ENCODE results near the gene LMCD1. TPM values are rescaled to one million over a fixed set of nuclear protein-coding genes. Genes with fewer than 3 reads are reported as not detected.

The LMCD1 gene
- total RNA-seq, 4 donors from 2014 or later: 43.2 to 576 (median 131) TPM

- TF ChIP-seq POLR2AphosphoS5 (IDR thresholded peaks at IDR 0.05) (no peak), EP300 (IDR thresholded peaks at IDR 0.05) (no peak), CTCF (IDR thresholded peaks at IDR 0.05) (no peak), POLR2A (IDR thresholded peaks at IDR 0.05; ENCODE audit: low read depth) (no peak)
- H3K4me3 ChIP-seq: no peak overlapping the region
- no peaks in the 10 kb centered on the region for H3K36me3 ChIP-seq
- peak overlapping the region in 3 of 4 donors; percentile 40 to 66 (median 64) for H3K27ac ChIP-seq (replicated peaks in 1 of 4)
- intact Hi-C loops (cut with DNase I): no loop called here
- no peaks in the 10 kb centered on the region for H3K27me3 ChIP-seq
- peaks cover 34 to 48% (median 43%) of the 10 kb centered on the region in 4 donors for H3K4me1 ChIP-seq
- WGBS: 88% methylated on average over 3 of the region's 3 CpGs
- H3K9me3 ChIP-seq: peaks cover 0 to 5% (median 0%) of the 10 kb centered on the region in 4 donors
- DNase-seq (ENCODE audit: extremely low spot score): no peak
Measured at GRCh38 chr3:8485943-8486342, 15.7 kb upstream of the LMCD1 start.

DNA sequence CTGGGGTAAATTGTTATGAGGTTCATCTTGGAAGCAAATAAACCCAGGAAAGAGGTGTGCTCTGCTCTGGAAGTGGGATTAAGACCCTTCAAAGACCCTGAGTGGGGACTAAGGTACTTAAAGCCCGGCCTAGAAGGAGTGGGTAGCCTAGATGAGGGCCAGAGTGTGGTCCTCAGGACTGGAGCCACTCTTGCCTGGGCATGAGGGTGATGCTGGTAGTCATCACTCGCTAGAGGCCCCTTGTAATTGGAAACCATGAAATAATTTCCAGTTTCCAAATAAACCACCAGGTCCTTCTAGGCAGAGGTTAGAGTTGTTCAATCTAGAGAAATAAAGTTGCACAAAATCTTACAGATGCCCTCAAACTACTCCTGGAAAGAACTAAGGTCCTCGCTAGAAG is 15.2 kb upstream of the LMCD1 start:
- peaks cover 0 to 5% (median 0%) of the 10 kb centered on the region in 4 donors for H3K9me3 ChIP-seq
- peaks cover 36 to 53% (median 48%) of the 10 kb centered on the region in 4 donors for H3K4me1 ChIP-seq
- no peak for DNase-seq (ENCODE audit: extremely low spot score)
- peak overlapping the region in 2 of 4 donors; percentile 40 to 64 for H3K27ac ChIP-seq (replicated peaks in 1 of 4)
- H3K4me3 ChIP-seq: no peak overlapping the region
- H3K36me3 ChIP-seq: no peaks in the 10 kb centered on the region
- intact Hi-C loops (cut with DNase I): no loop called here
- no peaks in the 10 kb centered on the region for H3K27me3 ChIP-seq
- 94% methylated on average over 3 of the region's 3 CpGs for WGBS
- TF ChIP-seq POLR2A (IDR thresholded peaks at IDR 0.05; ENCODE audit: low read depth): no peak
- TF ChIP-seq CTCF (IDR thresholded peaks at IDR 0.05): no peak
- no peak for TF ChIP-seq EP300 (IDR thresholded peaks at IDR 0.05)
- no peak for TF ChIP-seq POLR2AphosphoS5 (IDR thresholded peaks at IDR 0.05)

- intact Hi-C loops (cut with DNase I): no loop called here
- Histone ChIP-seq H3K4me1 (peaks cover 34 to 56% (median 51%) of the 10 kb centered on the region in 4 donors), H3K27me3 (no peaks in the 10 kb centered on the region), H3K36me3 (no peaks in the 10 kb centered on the region), H3K4me3 (no peak overlapping the region), H3K9me3 (peaks cover 0 to 5% (median 0%) of the 10 kb centered on the region in 4 donors), H3K27ac (replicated peaks in 1 of 4) (peak overlapping the region in 3 of 4 donors; percentile 44 to 64 (median 50))
- no peak for DNase-seq (ENCODE audit: extremely low spot score)
- TF ChIP-seq CTCF (IDR thresholded peaks at IDR 0.05) (no peak), EP300 (IDR thresholded peaks at IDR 0.05) (no peak), POLR2AphosphoS5 (IDR thresholded peaks at IDR 0.05) (no peak)
- 75% methylated on average over 5 of the region's 5 CpGs for WGBS
Measured at GRCh38 chr3:8486936-8487335, 14.7 kb upstream of the LMCD1 start.

DNA sequence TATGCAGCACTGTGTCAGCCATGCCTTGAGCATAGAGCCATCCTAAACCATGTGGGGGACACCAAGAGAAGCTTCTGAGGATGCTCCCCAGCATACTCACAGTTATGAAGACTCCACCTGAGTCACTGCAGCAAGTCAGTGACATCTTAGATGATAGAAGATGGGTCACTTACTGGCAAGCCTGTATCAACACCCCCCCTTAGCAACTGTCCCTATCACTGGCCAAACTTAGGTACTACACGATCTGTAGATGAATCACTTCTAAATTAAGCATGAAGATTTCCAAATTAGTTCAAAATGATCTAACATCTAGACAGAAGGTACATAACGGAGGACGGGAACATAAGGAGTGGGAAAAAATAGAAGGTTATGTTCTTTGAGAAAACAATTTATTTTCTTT is 13.2 kb upstream of the LMCD1 start:
- no peak for DNase-seq (ENCODE audit: extremely low spot score)
- Histone ChIP-seq H3K36me3 (no peaks in the 10 kb centered on the region), H3K9me3 (peaks cover 0 to 5% (median 0%) of the 10 kb centered on the region in 4 donors), H3K4me1 (peaks cover 23 to 45% (median 38%) of the 10 kb centered on the region in 4 donors), H3K27ac (replicated peaks in 1 of 4) (peak overlapping the region; percentile 44 to 73 (median 57)), H3K4me3 (no peak overlapping the region), H3K27me3 (no peaks in the 10 kb centered on the region)
- intact Hi-C loops (cut with DNase I): no loop called here
- 61% methylated on average over 3 of the region's 3 CpGs for WGBS
- peak; percentile 73 for TF ChIP-seq EP300 (IDR thresholded peaks at IDR 0.05)
- peak in 1 of 2 donors; percentile 67 for TF ChIP-seq POLR2AphosphoS5 (IDR thresholded peaks at IDR 0.05)
- no peak for TF ChIP-seq POLR2A (IDR thresholded peaks at IDR 0.05; ENCODE audit: low read depth)
- TF ChIP-seq CTCF (IDR thresholded peaks at IDR 0.05): peak in 1 of 3 experiments; percentile 8

DNA sequence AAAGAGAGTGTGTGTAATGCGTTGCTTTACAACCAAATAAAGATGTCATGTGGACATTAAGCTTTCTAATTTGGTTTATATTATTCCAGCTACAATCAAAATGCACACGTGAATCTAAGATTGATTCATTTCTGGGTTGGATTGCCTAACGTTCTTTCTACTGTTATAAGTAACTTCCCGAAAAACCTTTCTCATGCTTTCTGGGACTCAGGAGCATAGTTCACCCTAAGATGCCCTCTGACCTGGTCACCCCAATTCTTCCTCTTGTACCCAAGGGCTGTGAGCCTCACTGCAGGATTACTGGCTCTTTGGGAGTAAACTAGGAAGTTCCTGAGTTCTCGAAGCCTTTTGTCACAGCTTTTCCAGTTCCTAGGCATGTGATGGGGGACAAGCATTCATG is 12.7 kb upstream of the LMCD1 start:
- peak overlapping the region; percentile 62 to 79 (median 68) for H3K27ac ChIP-seq (replicated peaks in 1 of 4)

More for the DNA sequence above, 12.7 kb upstream of the LMCD1 start:
- intact Hi-C loops (cut with DNase I): no loop called here
- Histone ChIP-seq H3K27me3 (no peaks in the 10 kb centered on the region), H3K9me3 (peaks cover 0 to 5% (median 0%) of the 10 kb centered on the region in 4 donors), H3K4me1 (peaks cover 19 to 40% (median 33%) of the 10 kb centered on the region in 4 donors), H3K4me3 (no peak overlapping the region), H3K36me3 (no peaks in the 10 kb centered on the region)
- TF ChIP-seq POLR2AphosphoS5 (IDR thresholded peaks at IDR 0.05): peak in 1 of 2 donors; percentile 59
- no peak for TF ChIP-seq POLR2A (IDR thresholded peaks at IDR 0.05; ENCODE audit: low read depth)
- no peak for TF ChIP-seq CTCF (IDR thresholded peaks at IDR 0.05)
- TF ChIP-seq EP300 (IDR thresholded peaks at IDR 0.05): peak; percentile 77
- no peak for DNase-seq (ENCODE audit: extremely low spot score)
- 52% methylated on average over 5 of the region's 5 CpGs for WGBS
